Inflammatory macrophage treated with lipopolysaccharide for 1 hour (primary cell): Measurements from ENCODE around the gene RIT2.

Source experiments
- DNase-seq, 2 donors: peaks; one replicate each; pipeline ENCODE4 v3.0.0-alpha.2; 2020 to 2022

Gene RIT2

GRCh38 chr18:42921226-42921737 is 194.2 kb downstream of the RIT2 start:
- DNase-seq, result no peak

DNA sequence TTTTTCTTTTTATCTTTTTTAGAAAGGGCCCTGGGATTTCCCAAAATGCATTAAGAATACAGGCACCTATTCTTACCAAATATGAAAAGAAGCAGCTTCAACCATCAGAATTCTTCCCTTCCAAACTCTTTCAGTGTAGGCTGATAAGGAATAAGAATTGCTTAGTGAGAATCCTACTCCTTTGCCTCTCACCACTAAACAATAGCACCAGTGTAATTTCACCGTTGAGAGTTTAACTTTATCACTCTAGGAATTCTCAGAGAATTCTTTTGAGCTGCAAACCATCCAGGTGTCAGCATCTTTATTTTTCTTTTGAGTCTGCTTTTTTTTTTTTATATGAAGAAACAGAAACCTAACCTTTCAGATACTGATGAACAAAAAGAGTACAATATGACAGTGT is 194.9 kb downstream of the RIT2 start:
- no peak for DNase-seq

DNA sequence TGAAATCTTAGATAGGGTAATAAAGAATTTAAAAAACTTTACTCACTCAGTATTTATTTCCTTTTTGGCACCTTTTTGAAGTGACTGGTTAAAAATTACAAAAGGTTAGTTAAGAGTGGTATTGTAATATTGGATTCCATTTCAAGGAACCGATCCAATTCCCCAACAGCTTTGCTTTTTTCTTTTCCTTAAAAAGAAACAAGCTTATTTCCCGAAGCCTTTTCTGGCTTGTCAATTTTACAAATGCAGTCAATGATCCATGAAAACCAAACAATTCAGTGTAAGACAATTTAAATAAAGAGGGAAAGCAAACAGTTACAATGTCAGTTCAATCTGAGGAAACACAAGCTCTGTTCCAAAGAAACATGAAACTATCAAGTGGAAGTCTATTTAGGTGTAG is 200.2 kb downstream of the RIT2 start:
- DNase-seq, result no peak

DNA sequence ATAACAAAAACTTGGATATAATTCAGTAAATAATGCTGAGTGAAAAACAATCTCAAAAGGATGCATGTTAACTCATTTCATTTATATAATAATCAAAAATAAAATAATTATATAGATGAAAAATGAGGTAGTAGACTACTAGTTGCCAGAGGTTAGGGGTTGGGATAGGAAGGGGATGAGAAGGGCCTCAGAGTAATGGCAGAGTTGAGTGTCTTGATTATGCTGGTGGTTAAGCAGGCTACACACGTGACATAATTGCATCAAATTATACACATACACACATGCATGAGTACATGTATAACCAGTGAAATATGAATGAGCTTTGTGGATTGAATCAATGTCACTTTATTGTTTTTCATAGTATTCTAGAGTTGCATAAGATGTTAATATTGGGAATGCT is 201.0 kb downstream of the RIT2 start:
- DNase-seq, result no peak

- no peak for DNase-seq
Observed at GRCh38 chr18:42909095-42909494, 206.4 kb downstream of the RIT2 start.

GRCh38 chr18:42906761-42907160 is 208.7 kb downstream of the RIT2 start:
- DNase-seq, result no peak

DNA sequence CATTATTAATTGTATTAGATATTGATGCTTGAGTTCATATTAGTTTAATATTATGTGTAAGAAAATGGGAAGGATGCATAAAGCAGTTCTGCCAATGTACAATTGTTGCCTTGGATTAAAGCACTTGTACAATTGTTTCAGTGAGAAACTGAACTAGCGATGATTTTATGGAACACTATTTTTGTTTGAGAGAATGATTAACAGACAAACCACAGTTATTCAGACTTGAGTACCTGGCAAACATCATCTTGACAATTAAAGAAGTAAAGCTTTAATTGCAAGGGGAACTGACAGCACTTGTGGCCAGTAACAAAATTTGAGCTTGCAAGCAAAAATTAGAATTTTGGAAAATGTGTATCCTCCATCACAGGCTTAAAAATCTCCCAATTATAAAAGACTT is 214.3 kb downstream of the RIT2 start:
- DNase-seq, result no peak

GRCh38 chr18:42893977-42894376 is 221.5 kb downstream of the RIT2 start:
- DNase-seq, result no peak

DNA sequence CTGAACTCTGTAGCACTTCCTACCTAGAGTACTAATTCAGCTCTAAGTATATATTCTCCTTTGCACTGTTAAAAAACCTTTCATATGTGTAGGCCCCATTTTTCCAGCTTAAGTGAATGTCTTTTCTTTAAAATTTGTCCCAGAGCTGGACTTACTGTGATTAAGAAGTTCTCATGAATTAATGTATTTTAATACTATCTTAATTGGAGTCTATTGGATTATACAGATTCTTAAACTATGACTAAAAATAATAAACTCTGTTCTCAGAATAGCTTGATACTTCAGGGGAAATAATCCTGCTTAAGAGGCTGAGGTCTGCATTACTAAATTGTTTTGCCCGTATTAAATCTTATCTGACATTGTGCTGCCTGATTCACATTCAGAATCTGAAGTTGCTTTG is 223.3 kb downstream of the RIT2 start:
- DNase-seq, result no peak

DNA sequence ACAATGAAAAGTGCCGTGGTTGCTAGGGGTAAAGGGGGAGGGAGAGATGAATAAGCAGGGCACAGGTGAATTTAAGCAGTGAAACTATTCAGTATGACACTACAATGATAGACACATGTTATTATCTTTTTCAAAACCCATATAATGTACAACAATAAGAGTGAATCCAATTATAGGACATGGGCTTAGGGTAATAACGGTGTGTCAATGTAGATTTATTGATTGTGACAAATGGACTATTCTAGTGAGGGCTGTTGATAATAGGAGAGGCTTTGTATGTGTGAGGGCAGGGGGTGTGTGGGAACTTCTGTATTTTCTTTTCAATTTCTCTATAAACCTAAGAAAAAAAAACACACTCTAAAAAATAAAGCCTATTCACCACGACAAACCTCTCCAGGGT is 223.8 kb downstream of the RIT2 start:
- DNase-seq, result no peak

DNA sequence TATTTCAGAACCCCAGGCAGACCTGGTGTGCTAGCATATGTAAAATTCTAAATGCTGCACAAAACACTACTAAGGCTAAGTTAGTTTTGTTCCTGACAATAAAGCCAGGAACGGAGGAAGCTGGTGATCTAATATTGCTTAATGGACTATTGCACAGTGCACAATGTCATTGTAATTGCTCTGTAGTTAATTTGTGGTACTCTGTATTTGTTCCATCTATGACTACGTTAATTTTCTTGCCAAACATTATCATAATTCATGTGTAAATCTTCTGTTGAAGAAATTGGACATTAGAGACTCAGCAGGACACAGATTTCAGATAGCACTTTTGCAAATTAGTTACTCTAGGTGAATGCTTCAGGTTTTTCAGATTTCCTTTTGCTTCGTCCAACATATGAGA is 232.3 kb downstream of the RIT2 start:
- DNase-seq, result no peak

GRCh38 chr18:42882122-42882521 is 233.4 kb downstream of the RIT2 start:
- no peak for DNase-seq

- DNase-seq, result no peak
Observed at GRCh38 chr18:42872838-42873237, 242.6 kb downstream of the RIT2 start.

DNA sequence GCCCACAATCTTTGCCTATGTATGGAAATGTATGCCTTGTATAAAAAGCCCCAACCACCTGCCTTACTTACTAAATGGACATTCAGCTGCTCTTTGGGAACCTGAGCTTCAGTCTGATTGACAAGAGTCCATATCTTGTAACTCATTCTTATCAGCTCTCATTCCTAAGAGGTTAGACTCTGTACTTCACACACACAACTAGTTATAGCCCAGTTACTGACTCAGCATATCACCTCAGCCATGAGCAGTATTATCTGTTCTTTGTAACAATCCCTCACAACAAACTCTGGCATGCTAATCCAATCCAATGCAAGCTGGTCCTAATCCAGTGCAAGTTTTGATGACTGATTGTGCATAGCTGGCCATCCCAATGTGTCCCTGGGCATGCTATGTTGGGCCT is 250.6 kb downstream of the RIT2 start:
- DNase-seq, result no peak

- no peak for DNase-seq
Observed at GRCh38 chr18:42861271-42861670, 254.2 kb downstream of the RIT2 start.

GRCh38 chr18:42860548-42860947 is 254.9 kb downstream of the RIT2 start:
- no peak for DNase-seq

DNA sequence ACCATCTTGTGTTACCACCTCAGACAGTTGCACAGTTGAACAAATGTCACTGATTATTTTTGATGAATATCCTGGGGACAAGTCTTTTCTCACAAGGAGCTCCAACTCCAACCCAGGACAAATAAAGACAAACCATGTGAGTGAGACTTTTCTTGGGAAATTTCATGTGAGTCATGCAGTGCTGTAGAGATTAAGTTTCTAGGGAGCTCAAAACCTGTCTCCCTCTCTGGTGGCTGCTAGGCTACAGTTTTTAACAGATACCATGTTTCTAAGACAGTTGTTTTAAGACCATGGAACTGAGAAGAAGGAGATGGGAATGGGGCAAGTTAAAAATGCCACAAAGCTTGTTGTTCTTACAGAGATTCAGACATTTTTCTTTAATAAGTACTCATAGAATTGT is 255.5 kb downstream of the RIT2 start:
- DNase-seq, result no peak

DNA sequence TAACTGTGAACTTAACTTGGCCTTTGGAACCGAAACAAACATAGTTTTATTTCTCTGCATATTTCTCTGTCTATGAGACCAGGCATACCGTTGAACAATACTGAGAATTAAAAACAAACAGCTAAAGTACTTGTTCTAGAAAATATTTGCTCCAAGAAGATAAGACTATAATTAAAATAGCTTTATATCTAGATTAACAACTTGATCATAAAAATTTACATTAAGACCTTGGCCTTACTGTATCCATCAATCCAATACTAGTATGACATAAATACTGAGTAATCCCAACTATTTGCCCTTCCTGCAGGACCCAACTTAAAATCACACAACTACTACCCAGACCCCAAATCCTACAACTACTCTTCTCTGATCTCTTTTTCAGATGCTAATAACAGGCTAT is 260.9 kb downstream of the RIT2 start:
- no peak for DNase-seq

DNA sequence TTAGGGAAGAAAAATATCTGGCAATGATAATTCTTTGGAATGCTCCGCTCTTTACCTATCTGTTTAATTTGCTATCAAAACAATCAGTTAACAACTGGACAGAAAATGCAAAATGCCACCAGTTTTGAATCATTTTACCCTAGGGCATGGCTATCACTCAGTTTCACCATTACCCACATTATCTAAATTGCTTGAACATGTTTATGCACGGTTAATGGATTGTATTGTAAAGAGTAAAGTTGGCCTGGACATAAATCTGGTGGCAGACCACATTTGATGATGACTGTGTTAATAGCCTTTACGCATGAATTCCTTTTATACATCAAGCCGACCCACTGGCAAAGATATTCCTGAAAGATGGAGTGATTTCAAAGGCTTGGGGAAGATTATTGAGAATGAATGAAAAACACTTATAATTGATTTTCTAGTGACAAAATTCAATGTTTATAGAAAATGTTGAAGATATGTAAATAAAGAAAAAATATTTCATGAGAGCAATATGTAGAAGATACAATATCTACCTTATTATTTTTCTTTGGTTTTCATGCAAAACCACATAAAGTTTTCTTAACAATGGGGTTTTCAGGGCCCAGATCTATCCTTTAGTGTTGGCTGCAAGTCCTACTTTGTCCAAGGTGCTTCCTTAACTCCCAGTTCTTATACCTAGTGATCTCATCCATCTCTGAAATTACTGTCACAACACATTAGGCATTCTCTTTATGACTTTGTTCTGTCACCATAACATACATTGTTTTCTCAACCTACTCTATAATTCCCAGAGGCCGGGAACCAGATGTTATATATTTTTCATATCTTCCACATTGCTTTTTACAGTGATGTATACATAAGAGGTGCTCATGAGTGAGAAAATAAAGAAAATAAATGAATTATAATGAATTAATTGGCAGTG is 265.1 kb downstream of the RIT2 start:
- DNase-seq, result no peak

GRCh38 chr18:42839408-42839807 is 276.1 kb downstream of the RIT2 start:
- no peak for DNase-seq

DNA sequence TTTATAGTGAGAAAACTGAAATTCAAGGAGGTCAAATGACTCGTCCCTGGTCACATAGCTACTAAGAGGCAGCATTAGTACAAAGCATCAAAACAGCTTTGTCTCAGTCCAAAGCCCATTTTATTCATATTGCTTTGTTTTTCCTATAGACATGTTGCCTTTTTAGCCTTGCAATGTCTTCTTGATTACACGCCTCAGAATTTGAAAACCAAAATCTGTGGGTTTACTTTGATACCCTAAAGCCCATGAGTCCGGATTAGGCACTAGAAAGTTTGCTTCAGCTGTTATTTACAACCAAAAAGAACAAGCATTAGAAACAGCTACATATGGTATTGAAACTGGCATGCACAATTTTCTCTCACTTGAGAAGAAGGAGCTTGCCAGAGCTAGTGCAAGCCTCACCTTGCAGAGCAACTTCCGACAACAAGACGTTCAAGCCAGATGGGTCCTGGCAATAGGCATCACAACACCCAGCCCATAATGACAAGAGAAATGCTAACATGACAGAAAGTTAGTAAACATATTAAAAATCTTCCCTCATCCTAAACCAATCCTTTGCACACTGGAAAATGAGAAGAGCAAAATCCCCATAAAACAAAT is 276.8 kb downstream of the RIT2 start:
- no peak for DNase-seq

DNA sequence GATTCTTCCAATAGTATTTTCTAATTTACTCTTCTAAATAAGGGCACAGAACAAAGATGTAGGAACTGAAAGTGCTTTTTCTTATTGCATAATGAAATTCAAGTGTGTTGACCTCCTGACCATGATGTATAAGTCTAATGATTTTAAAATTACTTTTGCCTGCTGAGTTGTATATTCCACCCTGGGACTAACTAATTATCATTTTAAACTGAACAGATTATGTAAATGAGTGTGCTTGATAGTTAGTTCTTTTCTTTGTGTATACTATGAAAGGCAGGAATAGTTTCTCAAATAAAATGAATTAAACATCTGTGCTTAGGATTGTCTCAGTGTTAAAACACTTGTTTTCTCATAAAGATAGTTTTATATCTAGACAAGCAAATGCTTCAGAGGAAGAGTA is 284.5 kb downstream of the RIT2 start:
- no peak for DNase-seq

DNA sequence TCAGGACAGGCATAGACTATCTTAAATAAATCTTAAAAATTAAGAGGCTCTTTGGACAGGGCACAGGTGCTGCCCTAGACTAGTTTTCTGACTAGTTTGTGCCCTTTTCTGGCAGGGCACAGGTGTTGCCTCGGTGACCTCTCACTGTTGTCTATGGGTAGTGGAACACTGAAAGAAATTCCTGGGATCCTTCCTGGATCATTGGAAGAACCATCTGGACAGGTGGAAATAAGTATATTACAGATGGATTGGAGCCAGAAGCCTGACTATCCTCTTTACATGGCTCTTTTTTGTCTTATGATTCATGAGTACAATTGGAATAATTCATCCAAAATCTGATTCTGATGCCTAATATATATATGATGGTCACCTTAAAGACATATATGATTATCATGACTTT is 286.6 kb downstream of the RIT2 start:
- DNase-seq, result no peak

DNA sequence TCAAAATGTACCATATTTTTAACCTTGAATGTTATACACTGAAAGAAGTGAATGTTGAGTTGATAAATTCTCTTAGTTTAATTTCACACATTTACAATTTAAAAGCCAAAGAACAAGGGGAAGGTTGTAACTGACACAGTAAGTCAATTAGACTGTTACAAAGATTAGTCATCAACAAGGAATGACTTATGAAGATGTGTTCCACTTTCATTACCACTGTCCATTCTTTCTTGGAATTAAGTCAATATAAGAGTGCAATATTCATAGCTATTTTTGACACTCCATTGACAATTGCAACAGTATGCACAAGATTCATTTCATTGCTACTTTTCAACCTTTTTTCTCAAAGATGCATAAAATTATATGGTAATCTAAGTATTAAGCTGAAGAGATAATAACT is 291.3 kb downstream of the RIT2 start:
- DNase-seq, result no peak

- no peak for DNase-seq
Observed at GRCh38 chr18:42822711-42823110, 292.8 kb downstream of the RIT2 start.
